OCI-LY1 (cell line): ENCODE data around the gene SERPINI1.

Experiments used
- H2AFZ ChIP-seq: fragments of 200-600 bp; sonication (generic), shearing (Covaris generic); 2 replicates; pipeline ENCODE4 v1.6.0; 2014; ENCODE audit warnings: antibody characterized with exemption, mild to moderate bottlenecking, low read length
- H3F3A ChIP-seq: fragments of 200-600 bp; sonication (generic), shearing (Covaris generic); 2 replicates; pipeline ENCODE4 v1.6.0; 2014; ENCODE audit warnings: mild to moderate bottlenecking, antibody characterized with exemption, low read length, moderate library complexity; ENCODE audit not compliant: insufficient read depth
- H3K27ac ChIP-seq: fragments of 200-600 bp; sonication (generic); 2 replicates; pipeline ENCODE4 v1.5.1; 2014; ENCODE audit warnings: low read length, mixed run types, mild to moderate bottlenecking, low read depth; ENCODE audit not compliant: poor library complexity, severe bottlenecking
- H3K27me3 ChIP-seq: fragments of 200-600 bp; sonication (generic); 2 replicates; pipeline ENCODE4 v1.6.0; 2014; ENCODE audit warnings: antibody characterized with exemption, mild to moderate bottlenecking, low read length, moderate library complexity; ENCODE audit not compliant: insufficient read depth
- H3K36me3 ChIP-seq: fragments of 200-600 bp; sonication (generic); 2 replicates; pipeline ENCODE4 v1.6.1; 2014; ENCODE audit warnings: mild to moderate bottlenecking, antibody characterized with exemption, low read length, moderate library complexity, mixed read lengths; ENCODE audit not compliant: insufficient read depth
- H3K4me1 ChIP-seq: fragments of 200-600 bp; sonication (generic); 2 replicates; pipeline ENCODE4 v1.5.1; 2014; ENCODE audit warnings: mild to moderate bottlenecking, low read length, moderate library complexity; ENCODE audit not compliant: insufficient read depth, severe bottlenecking
- H3K4me2 ChIP-seq: fragments of 200-600 bp; sonication (generic), shearing (Covaris generic); 2 replicates; pipeline ENCODE4 v1.6.1; 2014; ENCODE audit warnings: low read length
- H3K4me3 ChIP-seq: fragments of 200-600 bp; sonication (generic); 2 replicates; pipeline ENCODE4 v1.5.1; 2014; ENCODE audit warnings: low read length, low read depth, mild to moderate bottlenecking, mixed read lengths; ENCODE audit not compliant: poor library complexity, severe bottlenecking
- H3K79me2 ChIP-seq: fragments of 200-600 bp; shearing (Covaris generic); 2 replicates; pipeline ENCODE4 v1.6.1; 2016; ENCODE audit warnings: mixed run types, low read length, mixed read lengths; ENCODE audit not compliant: insufficient read depth
- H3K9ac ChIP-seq: fragments of 200-600 bp; sonication (generic), shearing (Covaris generic); 2 replicates; pipeline ENCODE4 v1.6.1; 2014; ENCODE audit warnings: mild to moderate bottlenecking, low read length, mixed read lengths
- H3K9me2 ChIP-seq: fragments of 200-600 bp; sonication (generic), shearing (Covaris generic); 2 replicates; pipeline ENCODE4 v1.6.1; 2014; ENCODE audit warnings: low read depth, mild to moderate bottlenecking, low read length, mixed read lengths
- H3K9me3 ChIP-seq: fragments of 200-600 bp; shearing (Covaris generic); 2 replicates; pipeline ENCODE4 v1.6.1; 2014; ENCODE audit warnings: low read length, mixed read lengths
- H4K20me1 ChIP-seq: fragments of 200-600 bp; sonication (generic), shearing (Covaris generic); 2 replicates; pipeline ENCODE4 v1.6.0; 2016; ENCODE audit warnings: mild to moderate bottlenecking, low read length; ENCODE audit not compliant: insufficient read depth
- CTCF ChIP-seq: fragments of 200-600 bp; sonication (generic), shearing (Covaris generic); IDR thresholded peaks from 2 replicates; pipeline ENCODE4 v1.5.1; 2017; ENCODE audit warnings: mild to moderate bottlenecking, antibody characterized with exemption, low read length, moderate library complexity, mixed read lengths
- EZH2 ChIP-seq: fragments of 200-600 bp; sonication (generic), shearing (Covaris generic); IDR thresholded peaks from 2 replicates; pipeline ENCODE4 v1.8.0; 2017; ENCODE audit warnings: borderline replicate concordance, mixed run types, mild to moderate bottlenecking, antibody characterized with exemption, low read length, moderate library complexity, mixed read lengths

SERPINI1 gene

GRCh38 chr3:167870181-167870580 lies 134.7 kb downstream of the SERPINI1 start:
- Histone ChIP-seq H3K9me3 (no peaks in the 10 kb centered on the region), H3K4me1 (no peaks in the 10 kb centered on the region), H4K20me1 (no peaks in the 10 kb centered on the region), H3K4me3 (no peak overlapping the region), H2AFZ (no peak overlapping the region), H3K4me2 (no peak overlapping the region), H3F3A (no peaks in the 10 kb centered on the region), H3K9ac (no peak overlapping the region), H3K79me2 (no peaks in the 10 kb centered on the region), H3K27ac (no peak overlapping the region), H3K36me3 (no peaks in the 10 kb centered on the region), H3K9me2 (no peaks in the 10 kb centered on the region), H3K27me3 (no peaks in the 10 kb centered on the region)
- TF ChIP-seq EZH2 = no peak
- no peak for TF ChIP-seq CTCF

GRCh38 chr3:167870759-167871158 lies 135.2 kb downstream of the SERPINI1 start:
- Histone ChIP-seq H3K9me3 (no peaks in the 10 kb centered on the region), H3K9ac (no peak overlapping the region), H3K4me1 (no peaks in the 10 kb centered on the region), H3K36me3 (no peaks in the 10 kb centered on the region), H2AFZ (no peak overlapping the region), H3K27ac (no peak overlapping the region), H3K79me2 (no peaks in the 10 kb centered on the region), H3K4me3 (no peak overlapping the region), H3K9me2 (no peaks in the 10 kb centered on the region), H4K20me1 (no peaks in the 10 kb centered on the region), H3K27me3 (no peaks in the 10 kb centered on the region), H3F3A (no peaks in the 10 kb centered on the region), H3K4me2 (no peak overlapping the region)
- TF ChIP-seq CTCF (no peak), EZH2 (no peak)

- no peaks in the 10 kb centered on the region for H3F3A ChIP-seq
- H3K4me3 ChIP-seq = no peak overlapping the region
- H3K4me1 ChIP-seq = no peaks in the 10 kb centered on the region
- H2AFZ ChIP-seq = no peak overlapping the region
- no peak overlapping the region for H3K27ac ChIP-seq
- H3K27me3 ChIP-seq = no peaks in the 10 kb centered on the region
- H3K36me3 ChIP-seq = no peaks in the 10 kb centered on the region
- H3K9ac ChIP-seq = no peak overlapping the region
- no peak for TF ChIP-seq EZH2
- H3K79me2 ChIP-seq = no peaks in the 10 kb centered on the region
- H3K4me2 ChIP-seq = no peak overlapping the region
- no peaks in the 10 kb centered on the region for H3K9me2 ChIP-seq
- H3K9me3 ChIP-seq = no peaks in the 10 kb centered on the region
- no peaks in the 10 kb centered on the region for H4K20me1 ChIP-seq
Measured at GRCh38 chr3:167872032-167872431, 136.5 kb downstream of the SERPINI1 start.

- Histone ChIP-seq H2AFZ (no peak overlapping the region), H3F3A (no peaks in the 10 kb centered on the region), H3K27me3 (no peaks in the 10 kb centered on the region), H3K36me3 (no peaks in the 10 kb centered on the region), H3K4me2 (no peak overlapping the region), H3K4me1 (no peaks in the 10 kb centered on the region), H3K9me2 (no peaks in the 10 kb centered on the region), H3K9me3 (no peaks in the 10 kb centered on the region), H3K79me2 (no peaks in the 10 kb centered on the region), H3K9ac (no peak overlapping the region), H3K4me3 (no peak overlapping the region), H3K27ac (no peak overlapping the region), H4K20me1 (no peaks in the 10 kb centered on the region)
- TF ChIP-seq EZH2 (no peak), CTCF (peak; percentile 67; the same call in 1 of the 2 replicates)
Measured at GRCh38 chr3:167872941-167873340, 137.4 kb downstream of the SERPINI1 start.
